ENCODE data around the gene MYH9. TPM values are rescaled to one million over a fixed set of nuclear protein-coding genes. Genes with fewer than 3 reads are reported as not detected.

Gene MYH9
- total RNA-seq, 3 donors from 2014 or later = 673 to 753 (median 716) TPM

DNA sequence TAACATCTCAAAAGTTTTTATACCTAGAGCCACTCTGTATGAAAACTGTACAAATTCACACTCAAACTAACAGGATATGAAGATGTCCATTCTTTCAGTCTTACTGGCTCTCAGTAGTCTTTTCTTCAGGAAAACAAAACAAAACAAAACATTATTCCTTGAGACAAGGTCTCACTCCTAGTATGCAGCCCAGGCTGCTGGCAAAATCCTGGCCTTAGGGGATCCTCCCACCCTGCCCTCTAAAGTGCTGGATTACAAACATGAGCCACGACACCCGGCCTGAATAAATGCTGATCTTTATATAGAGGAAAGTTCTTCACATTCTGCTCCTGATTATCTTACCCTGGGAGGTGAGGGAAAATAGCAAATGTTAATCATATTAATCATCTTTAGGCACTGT lies 153.6 kb downstream of the MYH9 start:
- ATAC-seq (no peak), DNase-seq (no peak)
- Mint-ChIP-seq H3K36me3 (ENCODE audit: insufficient read depth) (peaks cover 69% of the 10 kb centered on the region), H3K9me3 (no peaks in the 10 kb centered on the region), H3K4me3 (no peak overlapping the region), H3K27me3 (ENCODE audit: low read depth) (no peaks in the 10 kb centered on the region), H3K4me1 (ENCODE audit: low read depth) (peaks cover 53% of the 10 kb centered on the region)

DNA sequence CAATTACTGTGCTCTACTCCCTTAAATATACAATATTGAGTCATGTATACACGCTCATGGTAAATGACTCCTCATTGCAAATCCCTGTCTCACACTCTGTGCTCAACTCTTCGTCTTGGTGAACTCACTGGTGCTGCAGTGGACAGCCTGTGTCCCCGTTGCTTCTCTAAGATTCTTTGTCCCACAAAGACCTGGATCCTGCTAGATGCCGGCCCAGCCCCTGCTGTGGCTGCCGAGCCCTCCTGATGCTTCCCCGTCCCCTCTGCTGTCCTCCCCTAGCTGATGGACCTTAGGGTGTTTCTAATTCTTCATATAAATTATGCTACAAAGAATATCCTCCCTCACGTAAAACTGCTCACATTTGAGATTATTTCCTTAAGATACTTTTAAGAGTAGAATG lies 154.0 kb downstream of the MYH9 start:
- DNase-seq = no peak
- no peaks in the 10 kb centered on the region for H3K9me3 Mint-ChIP-seq
- no peak overlapping the region for H3K4me3 Mint-ChIP-seq
- peaks cover 53% of the 10 kb centered on the region for H3K4me1 Mint-ChIP-seq (ENCODE audit: low read depth)
- H3K36me3 Mint-ChIP-seq (ENCODE audit: insufficient read depth) = peaks cover 72% of the 10 kb centered on the region
- ATAC-seq = no peak
- H3K27me3 Mint-ChIP-seq (ENCODE audit: low read depth) = no peaks in the 10 kb centered on the region

DNA sequence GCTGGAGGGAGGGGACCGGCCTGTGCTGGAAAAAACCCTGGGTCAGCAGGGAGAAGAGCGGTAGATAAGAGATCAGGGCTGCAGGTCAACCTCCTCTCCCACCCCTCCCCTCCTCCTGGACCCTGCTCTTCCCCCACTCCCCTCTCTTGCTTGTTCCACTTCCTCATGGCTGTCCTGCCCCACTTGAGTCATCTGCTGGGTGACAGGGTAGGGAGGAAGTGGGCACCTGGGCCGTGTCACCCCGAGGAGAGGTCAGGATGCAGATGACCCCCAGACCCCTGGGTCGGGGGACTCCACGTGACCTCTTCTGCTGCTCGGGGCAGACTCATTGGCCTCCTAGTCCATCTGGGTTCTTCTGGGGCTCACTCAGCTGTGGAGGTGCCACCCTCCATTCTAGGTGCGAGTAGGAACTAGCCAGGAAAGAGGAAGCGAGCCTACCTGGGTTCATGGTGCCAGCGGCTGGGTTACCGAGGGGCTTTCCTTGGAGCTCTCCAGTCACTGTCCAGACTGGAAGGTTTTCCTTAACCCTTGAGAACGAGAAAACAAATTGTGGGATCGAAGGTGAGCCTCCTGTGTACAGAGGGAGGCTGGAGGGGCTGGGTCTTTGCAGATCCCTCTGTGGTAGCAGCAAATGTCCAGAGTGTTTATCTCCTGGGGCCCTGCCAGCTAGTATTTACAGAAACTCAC lies 154.9 kb downstream of the MYH9 start:
- H3K4me1 Mint-ChIP-seq (ENCODE audit: low read depth) = peaks cover 48% of the 10 kb centered on the region
- DNase-seq (no peak), ATAC-seq (no peak)
- H3K9me3 Mint-ChIP-seq = no peaks in the 10 kb centered on the region
- peaks cover 72% of the 10 kb centered on the region for H3K36me3 Mint-ChIP-seq (ENCODE audit: insufficient read depth)
- no peaks in the 10 kb centered on the region for H3K27me3 Mint-ChIP-seq (ENCODE audit: low read depth)
- H3K4me3 Mint-ChIP-seq = no peak overlapping the region

Other genes with a start within 250 kb of the MYH9 start
- 10 to 100 TPM; 14.4 to 17.7 (median 15.5) TPM for gene APOL3, start 227.2 kb downstream of the MYH9 start, total RNA-seq
- under 1 TPM in 1 of 3 donors, not detected in 2; 0.27 TPM for gene APOL4, start 186.2 kb downstream of the MYH9 start, total RNA-seq
- 100 to 1,000 TPM in 2 of 3 donors, 10 to 100 TPM in 1; 99.6 to 117 (median 106) TPM for gene APOL2, start 148.4 kb downstream of the MYH9 start, total RNA-seq
- 10 to 100 TPM; 39.8 to 53.1 (median 42.0) TPM for gene APOL1, start 134.8 kb downstream of the MYH9 start, total RNA-seq
- 100 to 1,000 TPM; 108 to 114 (median 113) TPM for gene TXN2, start 93.7 kb upstream of the MYH9 start, total RNA-seq
- gene FOXRED2, start 119.1 kb upstream of the MYH9 start, total RNA-seq = 10 to 100 TPM; 28.0 to 38.0 (median 36.5) TPM
- gene EIF3D, start 141.2 kb upstream of the MYH9 start, total RNA-seq = 100 to 1,000 TPM; 375 to 392 (median 385) TPM